Endodermal cell (in vitro differentiated cells): ENCODE results near the gene MRTFA. TPM values are rescaled to one million over a fixed set of nuclear protein-coding genes. Genes with fewer than 3 reads are reported as not detected.
"Not testable (repeated sequence)": the region's sequence is repeated elsewhere in the genome, so short reads cannot be mapped to it uniquely, and the experiment has no call there.

Source experiments
- DNase-seq: peaks from one replicate; pipeline ENCODE4 v3.0.0-alpha.2; 2017
- H3K27ac ChIP-seq: 2 replicates; pipeline ENCODE4 v1.5.1; 2013; ENCODE audit warnings: mild to moderate bottlenecking, low read depth, low read length, moderate library complexity
- H3K27me3 ChIP-seq: 2 replicates; pipeline ENCODE4 v1.6.1; 2013; ENCODE audit warnings: mild to moderate bottlenecking, low read length, moderate library complexity; ENCODE audit not compliant: insufficient read depth, control insufficient read depth, poor library complexity, severe bottlenecking
- H3K36me3 ChIP-seq: 2 replicates; pipeline ENCODE4 v1.7.0; 2013; ENCODE audit warnings: mild to moderate bottlenecking, low read length, moderate library complexity; ENCODE audit not compliant: control insufficient read depth, insufficient read depth
- H3K4me1 ChIP-seq: one replicate; pipeline ENCODE4 v1.7.0; 2013; ENCODE audit warnings: low read length; ENCODE audit not compliant: control insufficient read depth, insufficient read depth
- H3K4me3 ChIP-seq: 2 replicates; pipeline ENCODE4 v1.5.1; 2013; ENCODE audit warnings: mild to moderate bottlenecking, low read length, moderate library complexity
- H3K9ac ChIP-seq: 2 replicates; pipeline ENCODE4 v1.6.1; 2013; ENCODE audit warnings: mild to moderate bottlenecking, low read length, moderate library complexity; ENCODE audit not compliant: poor library complexity, severe bottlenecking; ENCODE audit errors: extremely low read depth
- H3K9me3 ChIP-seq: 2 replicates; pipeline ENCODE4 v1.6.1; 2013; ENCODE audit warnings: mild to moderate bottlenecking, low read length, moderate library complexity; ENCODE audit not compliant: control insufficient read depth
- H3K27ac Mint-ChIP-seq: 2 replicates; pipeline ENCODE4 v1.8.0; 2020; ENCODE audit warnings: mixed read lengths
- H3K27me3 Mint-ChIP-seq: 2 replicates; pipeline ENCODE4 v1.8.0; 2021; ENCODE audit warnings: mild to moderate bottlenecking, mixed read lengths; ENCODE audit not compliant: insufficient read depth
- H3K36me3 Mint-ChIP-seq: 2 replicates; pipeline ENCODE4 v1.8.0; 2020; ENCODE audit warnings: low read depth, mixed read lengths
- H3K4me1 Mint-ChIP-seq: 2 replicates; pipeline ENCODE4 v1.8.0; 2020; ENCODE audit warnings: mixed read lengths
- H3K4me3 Mint-ChIP-seq: 2 replicates; pipeline ENCODE4 v1.8.0; 2020; ENCODE audit warnings: mild to moderate bottlenecking, moderate library complexity, mixed read lengths
- H3K9me3 Mint-ChIP-seq: 2 replicates; pipeline ENCODE4 v1.8.0; 2020; ENCODE audit warnings: mild to moderate bottlenecking, mixed read lengths
- CTCF ChIP-seq: fragments of 200-600 bp; sonication (generic); conservative IDR thresholded peaks from 2 replicates; pipeline ENCODE4 v1.5.0; 2021; ENCODE audit warnings: antibody characterized with exemption, mild to moderate bottlenecking
- WGBS, 2 experiments: methylation state at CpG; one replicate each; pipeline versions ENCODE4 v1.1.5 to v1.1.7; 2013; ENCODE audit warnings: missing lambda C conversion rate in 2 of 2, mixed read lengths in 1 of 2; ENCODE audit not compliant: insufficient coverage in 1 of 2, insufficient read length in 1 of 2; 5-methylcytosine and 5-hydroxymethylcytosine counted together
- total RNA-seq, 2 donors: library from RNA; stranded (reverse); fragmentation: NEBNext Ultra II Directional in 1 of 2; extraction: Animal tissue kit (Norgen Biotek cat#: 25700) in 1 of 2; gene quantifications; 2 replicates in 1 of 2; 3 replicates in 1 of 2; pipeline ENCODE4 v1.2.1, GENCODE V29; 2021

The MRTFA gene
- total RNA-seq, 2 donors from 2014 or later = 43.3 to 44.7 TPM

GRCh38 chr22:40626851-40627250 is 9.7 kb downstream of the MRTFA start:
- 92% methylated on average over 2 of the region's 2 CpGs for WGBS, 2 experiments
- H3K27ac ChIP-seq = no peak overlapping the region

GRCh38 chr22:40625794-40626193 is 10.7 kb downstream of the MRTFA start:
- not testable (repeated sequence) for H3K27me3 Mint-ChIP-seq, H3K4me1 Mint-ChIP-seq, H3K27me3 ChIP-seq, H3K4me1 ChIP-seq, H3K27ac Mint-ChIP-seq, H3K4me3 ChIP-seq, H3K36me3 ChIP-seq, H3K9ac ChIP-seq, H3K27ac ChIP-seq, H3K4me3 Mint-ChIP-seq
- peaks cover 17% of the 10 kb centered on the region for H3K36me3 Mint-ChIP-seq
- H3K9me3 Mint-ChIP-seq = peaks cover 16% of the 10 kb centered on the region
- 89 to 100% methylated on average over 2 to 3 of the region's 3 CpGs for WGBS, 2 experiments
- DNase-seq = peak; percentile 11
- peaks cover 22% of the 10 kb centered on the region for H3K9me3 ChIP-seq

More at GRCh38 chr22:40626851-40627250, 9.7 kb downstream of the MRTFA start:
- H3K4me3 Mint-ChIP-seq = no peak overlapping the region
- H3K27ac Mint-ChIP-seq = no peak overlapping the region
- Histone ChIP-seq H3K4me3 (no peak overlapping the region), H3K4me1 (no peaks in the 10 kb centered on the region), H3K9me3 (peaks cover 12% of the 10 kb centered on the region), H3K27me3 (no peaks in the 10 kb centered on the region), H3K36me3 (peaks cover 3% of the 10 kb centered on the region), H3K9ac (no peak overlapping the region)
- H3K4me1 Mint-ChIP-seq = peaks cover 2% of the 10 kb centered on the region
- H3K36me3 Mint-ChIP-seq = peaks cover 9% of the 10 kb centered on the region
- TF ChIP-seq CTCF = no peak
- no peak for DNase-seq
- H3K27me3 Mint-ChIP-seq = no peaks in the 10 kb centered on the region
- peaks cover 7% of the 10 kb centered on the region for H3K9me3 Mint-ChIP-seq

- H3K27me3 ChIP-seq, H3K4me1 ChIP-seq, H3K4me3 Mint-ChIP-seq, H3K4me1 Mint-ChIP-seq, H3K27me3 Mint-ChIP-seq, H3K9ac ChIP-seq, H3K4me3 ChIP-seq, H3K27ac ChIP-seq, H3K36me3 ChIP-seq, H3K27ac Mint-ChIP-seq: not testable (repeated sequence)
- peak; percentile 5 for DNase-seq
- WGBS, 2 experiments = 91% methylated on average over 3 of the region's 3 CpGs; no CpG with 5 or more reads in 1 of the 2 experiments
- Mint-ChIP-seq H3K9me3 (peaks cover 20% of the 10 kb centered on the region), H3K36me3 (peaks cover 22% of the 10 kb centered on the region)
- peaks cover 26% of the 10 kb centered on the region for H3K9me3 ChIP-seq
Observed at GRCh38 chr22:40625281-40625680, 11.2 kb downstream of the MRTFA start.

GRCh38 chr22:40624770-40625169 is 11.7 kb downstream of the MRTFA start:
- Histone ChIP-seq H3K9ac (no peak overlapping the region), H3K4me3 (no peak overlapping the region), H3K4me1 (no peaks in the 10 kb centered on the region), H3K27ac (no peak overlapping the region), H3K27me3 (no peaks in the 10 kb centered on the region), H3K36me3 (peaks cover 3% of the 10 kb centered on the region), H3K9me3 (peaks cover 26% of the 10 kb centered on the region)
- no peak for DNase-seq
- Mint-ChIP-seq H3K36me3 (peaks cover 22% of the 10 kb centered on the region), H3K4me1 (peaks cover 2% of the 10 kb centered on the region), H3K27me3 (no peaks in the 10 kb centered on the region), H3K27ac (peak overlapping the region; percentile 55), H3K4me3 (no peak overlapping the region), H3K9me3 (peaks cover 20% of the 10 kb centered on the region)
- TF ChIP-seq CTCF = no peak
- WGBS, 2 experiments = 100% methylated on average over 1 of the region's 1 CpG; no CpG with 5 or more reads in 1 of the 2 experiments
